ENCODE results near the gene GNAS-AS1.

- TF ChIP-seq, protein P1, sequence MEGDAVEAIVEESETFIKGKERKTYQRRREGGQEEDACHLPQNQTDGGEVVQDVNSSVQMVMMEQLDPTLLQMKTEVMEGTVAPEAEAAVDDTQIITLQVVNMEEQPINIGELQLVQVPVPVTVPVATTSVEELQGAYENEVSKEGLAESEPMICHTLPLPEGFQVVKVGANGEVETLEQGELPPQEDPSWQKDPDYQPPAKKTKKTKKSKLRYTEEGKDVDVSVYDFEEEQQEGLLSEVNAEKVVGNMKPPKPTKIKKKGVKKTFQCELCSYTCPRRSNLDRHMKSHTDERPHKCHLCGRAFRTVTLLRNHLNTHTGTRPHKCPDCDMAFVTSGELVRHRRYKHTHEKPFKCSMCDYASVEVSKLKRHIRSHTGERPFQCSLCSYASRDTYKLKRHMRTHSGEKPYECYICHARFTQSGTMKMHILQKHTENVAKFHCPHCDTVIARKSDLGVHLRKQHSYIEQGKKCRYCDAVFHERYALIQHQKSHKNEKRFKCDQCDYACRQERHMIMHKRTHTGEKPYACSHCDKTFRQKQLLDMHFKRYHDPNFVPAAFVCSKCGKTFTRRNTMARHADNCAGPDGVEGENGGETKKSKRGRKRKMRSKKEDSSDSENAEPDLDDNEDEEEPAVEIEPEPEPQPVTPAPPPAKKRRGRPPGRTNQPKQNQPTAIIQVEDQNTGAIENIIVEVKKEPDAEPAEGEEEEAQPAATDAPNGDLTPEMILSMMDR (conservative IDR thresholded peaks at IDR 0.05; ENCODE audit: low read depth, low read length), result no peak
- TF ChIP-seq EZH2phosphoT487 (IDR thresholded peaks at IDR 0.05; ENCODE audit: borderline replicate concordance, low read length), result no peak
Measured at GRCh38 chr20:58895448-58896180, 44.9 kb upstream of the GNAS-AS1 start.
